HEK293 (cell line): ENCODE results near the gene ZNF556.

Source experiments
- HOXA7 ChIP-seq: sonication (generic); formaldehyde crosslinking; IDR thresholded peaks from 2 replicates; pipeline ENCODE4 v1.8.1; 2022; ENCODE audit warnings: missing genetic modification reagents, borderline replicate concordance
- HOXC10 ChIP-seq: sonication (generic); formaldehyde crosslinking; IDR thresholded peaks from 2 replicates; pipeline ENCODE4 v1.8.1; 2023; ENCODE audit warnings: mild to moderate bottlenecking, missing genetic modification reagents
- KLF7 ChIP-seq: fragments of 450-650 bp; formaldehyde crosslinking; IDR thresholded peaks from 2 replicates; pipeline ENCODE4 v1.5.1; 2016; ENCODE audit warnings: missing biosample characterization, missing genetic modification characterization, borderline replicate concordance
- KLF8 ChIP-seq: fragments of 450-650 bp; formaldehyde crosslinking; IDR thresholded peaks from 2 replicates; pipeline ENCODE4 v1.5.1; 2016; ENCODE audit warnings: missing biosample characterization, missing genetic modification characterization
- OSR2 ChIP-seq: fragments of 450-650 bp; formaldehyde crosslinking; IDR thresholded peaks from 2 replicates; pipeline ENCODE4 v1.5.1; 2016; ENCODE audit warnings: missing biosample characterization, missing genetic modification characterization
- SCRT2 ChIP-seq: fragments of 450-650 bp; formaldehyde crosslinking; IDR thresholded peaks from 2 replicates; pipeline ENCODE4 v1.5.1; 2016; ENCODE audit warnings: missing biosample characterization, missing genetic modification characterization
- SP2 ChIP-seq: fragments of 450-650 bp; formaldehyde crosslinking; IDR thresholded peaks from 2 replicates; pipeline ENCODE4 v1.5.1; 2016; ENCODE audit warnings: missing biosample characterization, missing genetic modification characterization
- YY1 ChIP-seq: fragments of 450-650 bp; formaldehyde crosslinking; IDR thresholded peaks from 2 replicates; pipeline ENCODE4 v1.5.1; 2018; ENCODE audit warnings: missing biosample characterization, missing genetic modification characterization
- ZBTB8A ChIP-seq: fragments of 450-650 bp; formaldehyde crosslinking; IDR thresholded peaks from 2 replicates; pipeline ENCODE4 v1.5.1; 2016; ENCODE audit warnings: missing biosample characterization, missing genetic modification characterization
- ZFHX2 ChIP-seq: fragments of 450-650 bp; formaldehyde crosslinking; conservative IDR thresholded peaks from 2 replicates; pipeline ENCODE4 v1.5.1; 2016; ENCODE audit warnings: missing biosample characterization, missing genetic modification characterization
- ZNF112 ChIP-seq: fragments of 450-650 bp; formaldehyde crosslinking; IDR thresholded peaks from 2 replicates; pipeline ENCODE4 v1.5.0; 2017; ENCODE audit warnings: missing biosample characterization, missing genetic modification characterization
- ZNF121 ChIP-seq: fragments of 450-650 bp; formaldehyde crosslinking; IDR thresholded peaks from 2 replicates; pipeline ENCODE4 v1.5.1; 2016; ENCODE audit warnings: missing biosample characterization, missing genetic modification characterization
- ZNF138 ChIP-seq: fragments of 450-650 bp; formaldehyde crosslinking; IDR thresholded peaks from 2 replicates; pipeline ENCODE4 v1.5.1; 2016; ENCODE audit warnings: missing biosample characterization, missing genetic modification characterization, borderline replicate concordance
- ZNF148 ChIP-seq: fragments of 450-650 bp; formaldehyde crosslinking; IDR thresholded peaks from 2 replicates; pipeline ENCODE4 v1.5.0; 2017; ENCODE audit warnings: missing biosample characterization, missing genetic modification characterization, borderline replicate concordance
- ZNF169 ChIP-seq: fragments of 450-650 bp; formaldehyde crosslinking; IDR thresholded peaks from 2 replicates; pipeline ENCODE4 v1.5.1; 2016; ENCODE audit warnings: missing biosample characterization, missing genetic modification characterization
- ZNF19 ChIP-seq: fragments of 450-650 bp; formaldehyde crosslinking; IDR thresholded peaks from 2 replicates; pipeline ENCODE4; 2016; ENCODE audit warnings: missing biosample characterization, missing genetic modification characterization, low read depth
- ZNF2 ChIP-seq: fragments of 450-650 bp; formaldehyde crosslinking; IDR thresholded peaks from 2 replicates; pipeline ENCODE4 v1.5.1; 2016; ENCODE audit warnings: missing biosample characterization, missing genetic modification characterization
- ZNF223 ChIP-seq: fragments of 450-650 bp; formaldehyde crosslinking; IDR thresholded peaks from 2 replicates; pipeline ENCODE4 v1.5.1; 2016; ENCODE audit warnings: missing biosample characterization, missing genetic modification characterization
- ZNF354C ChIP-seq: fragments of 450-650 bp; formaldehyde crosslinking; IDR thresholded peaks from 2 replicates; pipeline ENCODE4 v1.5.1; 2016; ENCODE audit warnings: missing biosample characterization, missing genetic modification characterization, low read depth, borderline replicate concordance
- ZNF404 ChIP-seq: fragments of 450-650 bp; formaldehyde crosslinking; IDR thresholded peaks from 2 replicates; pipeline ENCODE4 v1.5.1; 2017; ENCODE audit warnings: missing biosample characterization, missing genetic modification characterization
- ZNF48 ChIP-seq: fragments of 450-650 bp; formaldehyde crosslinking; IDR thresholded peaks from 2 replicates; pipeline ENCODE4 v1.5.1; 2016; ENCODE audit warnings: missing biosample characterization, missing genetic modification characterization
- ZNF544 ChIP-seq: fragments of 450-650 bp; formaldehyde crosslinking; IDR thresholded peaks from 2 replicates; pipeline ENCODE4 v1.5.0; 2017; ENCODE audit warnings: missing biosample characterization, missing genetic modification characterization
- ZNF549 ChIP-seq: fragments of 450-650 bp; IDR thresholded peaks from 2 replicates; pipeline ENCODE4 v1.5.1; 2018; ENCODE audit warnings: missing biosample characterization, missing genetic modification characterization, mild to moderate bottlenecking, inconsistent platforms, moderate library complexity
- ZNF596 ChIP-seq: fragments of 450-650 bp; IDR thresholded peaks from 2 replicates; pipeline ENCODE4 v1.5.0; 2018; ENCODE audit warnings: missing biosample characterization, mild to moderate bottlenecking, missing genetic modification characterization, moderate library complexity
- ZNF677 ChIP-seq: fragments of 450-650 bp; IDR thresholded peaks from 2 replicates; pipeline ENCODE4 v1.5.0; 2018; ENCODE audit warnings: missing biosample characterization, mild to moderate bottlenecking, missing genetic modification characterization, moderate library complexity
- ZNF792 ChIP-seq: fragments of 450-650 bp; formaldehyde crosslinking; IDR thresholded peaks from 2 replicates; pipeline ENCODE4 v1.5.1; 2016; ENCODE audit warnings: missing biosample characterization, missing genetic modification characterization
- ZXDB ChIP-seq: fragments of 450-650 bp; formaldehyde crosslinking; IDR thresholded peaks from 2 replicates; pipeline ENCODE4 v1.5.1; 2016; ENCODE audit warnings: missing biosample characterization, missing genetic modification characterization
- TF ChIP-seq, protein P1 (sequence below): IDR thresholded peaks from 2 replicates; pipeline ENCODE4 v1.6.1; 2011; ENCODE audit warnings: mild to moderate bottlenecking, low read depth, low read length, borderline replicate concordance
- TF ChIP-seq, protein P2 (sequence below): fragments of 450-650 bp; formaldehyde crosslinking; IDR thresholded peaks from 2 replicates; pipeline ENCODE4 v1.5.1; 2017; ENCODE audit warnings: missing biosample characterization, missing genetic modification characterization
- TF ChIP-seq, protein P3 (sequence below): fragments of 450-650 bp; formaldehyde crosslinking; IDR thresholded peaks from 2 replicates; pipeline ENCODE4 v1.5.1; 2016; ENCODE audit warnings: missing biosample characterization, missing genetic modification characterization
- TF ChIP-seq, protein P4 (sequence below): fragments of 450-650 bp; formaldehyde crosslinking; IDR thresholded peaks from 2 replicates; pipeline ENCODE4 v1.5.1; 2016; ENCODE audit warnings: missing biosample characterization, missing genetic modification characterization, borderline replicate concordance

ZNF556 gene

GRCh38 chr19:2819540-2820111, 47.5 kb upstream of the ZNF556 start, which contains the start of gene ZNF554 (continued):
- no peak for TF ChIP-seq ZNF112 (tag by site-specific recombination)
- TF ChIP-seq, protein P1, sequence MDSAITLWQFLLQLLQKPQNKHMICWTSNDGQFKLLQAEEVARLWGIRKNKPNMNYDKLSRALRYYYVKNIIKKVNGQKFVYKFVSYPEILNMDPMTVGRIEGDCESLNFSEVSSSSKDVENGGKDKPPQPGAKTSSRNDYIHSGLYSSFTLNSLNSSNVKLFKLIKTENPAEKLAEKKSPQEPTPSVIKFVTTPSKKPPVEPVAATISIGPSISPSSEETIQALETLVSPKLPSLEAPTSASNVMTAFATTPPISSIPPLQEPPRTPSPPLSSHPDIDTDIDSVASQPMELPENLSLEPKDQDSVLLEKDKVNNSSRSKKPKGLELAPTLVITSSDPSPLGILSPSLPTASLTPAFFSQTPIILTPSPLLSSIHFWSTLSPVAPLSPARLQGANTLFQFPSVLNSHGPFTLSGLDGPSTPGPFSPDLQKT: no peak
- TF ChIP-seq ZNF549 (tag by site-specific recombination): no peak
- TF ChIP-seq KLF7 (tag by site-specific recombination): no peak
- TF ChIP-seq ZNF48 (tag by site-specific recombination): no peak
- TF ChIP-seq ZNF677: no peak
- peak; percentile 32 for TF ChIP-seq SP2 (tag by site-specific recombination)
- TF ChIP-seq ZNF596 (tag by site-specific recombination): no peak
- no peak for TF ChIP-seq ZNF148 (tag by site-specific recombination)
- TF ChIP-seq ZNF138 (tag by site-specific recombination): no peak
- TF ChIP-seq ZXDB (tag by site-specific recombination): peak; percentile 98
- TF ChIP-seq KLF8 (tag by site-specific recombination): peak; percentile 77
- no peak for TF ChIP-seq ZNF121 (tag by site-specific recombination)
- peak; percentile 56; the same call in 1 of the 2 replicates for TF ChIP-seq ZBTB8A (tag by site-specific recombination)
- TF ChIP-seq ZNF792 (tag by site-specific recombination): no peak
- TF ChIP-seq, protein P2, sequence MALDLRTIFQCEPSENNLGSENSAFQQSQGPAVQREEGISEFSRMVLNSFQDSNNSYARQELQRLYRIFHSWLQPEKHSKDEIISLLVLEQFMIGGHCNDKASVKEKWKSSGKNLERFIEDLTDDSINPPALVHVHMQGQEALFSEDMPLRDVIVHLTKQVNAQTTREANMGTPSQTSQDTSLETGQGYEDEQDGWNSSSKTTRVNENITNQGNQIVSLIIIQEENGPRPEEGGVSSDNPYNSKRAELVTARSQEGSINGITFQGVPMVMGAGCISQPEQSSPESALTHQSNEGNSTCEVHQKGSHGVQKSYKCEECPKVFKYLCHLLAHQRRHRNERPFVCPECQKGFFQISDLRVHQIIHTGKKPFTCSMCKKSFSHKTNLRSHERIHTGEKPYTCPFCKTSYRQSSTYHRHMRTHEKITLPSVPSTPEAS: no peak
- TF ChIP-seq, protein P3, sequence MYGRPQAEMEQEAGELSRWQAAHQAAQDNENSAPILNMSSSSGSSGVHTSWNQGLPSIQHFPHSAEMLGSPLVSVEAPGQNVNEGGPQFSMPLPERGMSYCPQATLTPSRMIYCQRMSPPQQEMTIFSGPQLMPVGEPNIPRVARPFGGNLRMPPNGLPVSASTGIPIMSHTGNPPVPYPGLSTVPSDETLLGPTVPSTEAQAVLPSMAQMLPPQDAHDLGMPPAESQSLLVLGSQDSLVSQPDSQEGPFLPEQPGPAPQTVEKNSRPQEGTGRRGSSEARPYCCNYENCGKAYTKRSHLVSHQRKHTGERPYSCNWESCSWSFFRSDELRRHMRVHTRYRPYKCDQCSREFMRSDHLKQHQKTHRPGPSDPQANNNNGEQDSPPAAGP: peak; percentile 45; the same call in 1 of the 2 replicates
- no peak for TF ChIP-seq ZFHX2 (tag by site-specific recombination)
- peak; percentile 55; the same call in 1 of the 2 replicates for TF ChIP-seq YY1 (tag by site-specific recombination)
- TF ChIP-seq, protein P4, sequence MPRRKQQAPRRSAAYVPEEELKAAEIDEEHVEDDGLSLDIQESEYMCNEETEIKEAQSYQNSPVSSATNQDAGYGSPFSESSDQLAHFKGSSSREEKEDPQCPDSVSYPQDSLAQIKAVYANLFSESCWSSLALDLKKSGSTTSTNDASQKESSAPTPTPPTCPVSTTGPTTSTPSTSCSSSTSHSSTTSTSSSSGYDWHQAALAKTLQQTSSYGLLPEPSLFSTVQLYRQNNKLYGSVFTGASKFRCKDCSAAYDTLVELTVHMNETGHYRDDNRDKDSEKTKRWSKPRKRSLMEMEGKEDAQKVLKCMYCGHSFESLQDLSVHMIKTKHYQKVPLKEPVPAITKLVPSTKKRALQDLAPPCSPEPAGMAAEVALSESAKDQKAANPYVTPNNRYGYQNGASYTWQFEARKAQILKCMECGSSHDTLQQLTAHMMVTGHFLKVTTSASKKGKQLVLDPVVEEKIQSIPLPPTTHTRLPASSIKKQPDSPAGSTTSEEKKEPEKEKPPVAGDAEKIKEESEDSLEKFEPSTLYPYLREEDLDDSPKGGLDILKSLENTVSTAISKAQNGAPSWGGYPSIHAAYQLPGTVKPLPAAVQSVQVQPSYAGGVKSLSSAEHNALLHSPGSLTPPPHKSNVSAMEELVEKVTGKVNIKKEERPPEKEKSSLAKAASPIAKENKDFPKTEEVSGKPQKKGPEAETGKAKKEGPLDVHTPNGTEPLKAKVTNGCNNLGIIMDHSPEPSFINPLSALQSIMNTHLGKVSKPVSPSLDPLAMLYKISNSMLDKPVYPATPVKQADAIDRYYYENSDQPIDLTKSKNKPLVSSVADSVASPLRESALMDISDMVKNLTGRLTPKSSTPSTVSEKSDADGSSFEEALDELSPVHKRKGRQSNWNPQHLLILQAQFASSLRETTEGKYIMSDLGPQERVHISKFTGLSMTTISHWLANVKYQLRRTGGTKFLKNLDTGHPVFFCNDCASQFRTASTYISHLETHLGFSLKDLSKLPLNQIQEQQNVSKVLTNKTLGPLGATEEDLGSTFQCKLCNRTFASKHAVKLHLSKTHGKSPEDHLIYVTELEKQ (tag by site-specific recombination): no peak
- TF ChIP-seq ZNF544 (tag by site-specific recombination): no peak
- TF ChIP-seq ZNF354C (tag by site-specific recombination): no peak
- TF ChIP-seq HOXC10 (CRISPR knock-in tag): no peak
- TF ChIP-seq OSR2 (tag by site-specific recombination): no peak
- TF ChIP-seq HOXA7 (CRISPR knock-in tag): no peak
- TF ChIP-seq ZNF169 (tag by site-specific recombination): 0 out of 2 replicates have a peak, but pooled peaks have one; percentile 30
- TF ChIP-seq ZNF19 (tag by site-specific recombination): 0 out of 2 replicates have a peak, but pooled peaks have one; percentile 71
- no peak for TF ChIP-seq ZNF404 (tag by site-specific recombination)
- no peak for TF ChIP-seq SCRT2 (tag by site-specific recombination)
- TF ChIP-seq ZNF223 (tag by site-specific recombination): no peak
- peak; percentile 50; the same call in 1 of the 2 replicates for TF ChIP-seq ZNF2 (tag by site-specific recombination)
